Ramos (cell line): Measurements from ENCODE around the gene BLNK.
"Not testable (repeated sequence)": the region's sequence is repeated elsewhere in the genome, so short reads cannot be mapped to it uniquely, and the experiment has no call there.

Source experiments
- in situ Hi-C: fragments of 300-500 bp; cut with MboI; formaldehyde crosslinking; loops from one replicate; pipeline ENCODE4 v1.14.3; 2022; ENCODE audit warnings: low sequenced_read_pairs; ENCODE audit not compliant: unreplicated experiment

The BLNK gene

GRCh38 chr10:96271016-96271815, at the start of gene BLNK:
Gene BLNK (minus strand): TSS chr10:96271569. CDS start chr10:96271398, 171 bp downstream.
- in situ Hi-C loops = no loop called here

- in situ Hi-C loops = no loop called here
These were observed 48.5 kb upstream of the BLNK start for GRCh38 chr10:96319754-96320474.

GRCh38 chr10:96317067-96317833, 45.9 kb upstream of the BLNK start:
- in situ Hi-C loops = no loop called here

GRCh38 chr10:96313344-96313743, 42.0 kb upstream of the BLNK start:
- in situ Hi-C loops = no loop called here

GRCh38 chr10:96311180-96311715, 39.9 kb upstream of the BLNK start:
- in situ Hi-C loops = no loop called here

- in situ Hi-C loops = no loop called here
These were observed 38.9 kb upstream of the BLNK start for GRCh38 chr10:96310321-96310669.

GRCh38 chr10:96309628-96310320, 38.4 kb upstream of the BLNK start:
- in situ Hi-C loops = no loop called here

GRCh38 chr10:96308854-96309253, 37.5 kb upstream of the BLNK start:
- in situ Hi-C loops = not testable (repeated sequence)

GRCh38 chr10:96306516-96306915, 35.1 kb upstream of the BLNK start:
- in situ Hi-C loops = no loop called here

GRCh38 chr10:96305019-96305418, 33.6 kb upstream of the BLNK start:
- in situ Hi-C loops = no loop called here

- in situ Hi-C loops = no loop called here
These were observed 32.9 kb upstream of the BLNK start, which contains the start of gene DNTT for GRCh38 chr10:96304230-96304629. Gene DNTT (plus strand): TSS chr10:96304434. CDS start chr10:96304498, 64 bp downstream.

- in situ Hi-C loops = no loop called here
These were observed 30.2 kb upstream of the BLNK start for GRCh38 chr10:96301616-96302015.

GRCh38 chr10:96299383-96299782, 28.0 kb upstream of the BLNK start:
- in situ Hi-C loops = loop anchor here (5.0 to 25.0 kb wide), 2 partner anchors 67 to 1838 kb away; partner anchors contain the start of gene R3HCC1L

- in situ Hi-C loops = loop anchor here (5.0 to 25.0 kb wide), 2 partner anchors 66 to 1839 kb away; partner anchors contain the start of gene R3HCC1L
These were observed 27.0 kb upstream of the BLNK start for GRCh38 chr10:96298362-96298761.

GRCh38 chr10:96297486-96297885, 26.1 kb upstream of the BLNK start:
- in situ Hi-C loops = loop anchor here (5.0 to 25.0 kb wide), 2 partner anchors 65 to 1840 kb away; partner anchors contain the start of gene R3HCC1L

GRCh38 chr10:96295475-96295874, 24.1 kb upstream of the BLNK start:
- in situ Hi-C loops = loop anchor here (5.0 to 25.0 kb wide), 2 partner anchors 63 to 1842 kb away; partner anchors contain the start of gene R3HCC1L

GRCh38 chr10:96292971-96293920, 21.9 kb upstream of the BLNK start:
- in situ Hi-C loops = loop anchor here (25.0 kb wide), 1 partner anchor 1844 kb away; the partner anchor contains the start of gene R3HCC1L
